ENCODE results near the gene PRPF39.

- TF ChIP-seq, protein P1, sequence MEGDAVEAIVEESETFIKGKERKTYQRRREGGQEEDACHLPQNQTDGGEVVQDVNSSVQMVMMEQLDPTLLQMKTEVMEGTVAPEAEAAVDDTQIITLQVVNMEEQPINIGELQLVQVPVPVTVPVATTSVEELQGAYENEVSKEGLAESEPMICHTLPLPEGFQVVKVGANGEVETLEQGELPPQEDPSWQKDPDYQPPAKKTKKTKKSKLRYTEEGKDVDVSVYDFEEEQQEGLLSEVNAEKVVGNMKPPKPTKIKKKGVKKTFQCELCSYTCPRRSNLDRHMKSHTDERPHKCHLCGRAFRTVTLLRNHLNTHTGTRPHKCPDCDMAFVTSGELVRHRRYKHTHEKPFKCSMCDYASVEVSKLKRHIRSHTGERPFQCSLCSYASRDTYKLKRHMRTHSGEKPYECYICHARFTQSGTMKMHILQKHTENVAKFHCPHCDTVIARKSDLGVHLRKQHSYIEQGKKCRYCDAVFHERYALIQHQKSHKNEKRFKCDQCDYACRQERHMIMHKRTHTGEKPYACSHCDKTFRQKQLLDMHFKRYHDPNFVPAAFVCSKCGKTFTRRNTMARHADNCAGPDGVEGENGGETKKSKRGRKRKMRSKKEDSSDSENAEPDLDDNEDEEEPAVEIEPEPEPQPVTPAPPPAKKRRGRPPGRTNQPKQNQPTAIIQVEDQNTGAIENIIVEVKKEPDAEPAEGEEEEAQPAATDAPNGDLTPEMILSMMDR (IDR thresholded peaks at IDR 0.05), result no peak
- TF ChIP-seq POLR2A (IDR thresholded peaks at IDR 0.05) (no peak), POLR2AphosphoS5 (IDR thresholded peaks at IDR 0.05) (no peak), EP300 (IDR thresholded peaks at IDR 0.05) (no peak)
Observed at GRCh38 chr14:45095143-45095542, 11.2 kb downstream of the PRPF39 start.

Measured in suprapubic skin (tissue), 4 donors.